GM12878 (cell line): ENCODE measurements around the gene STK38. TPM values are rescaled to one million over a fixed set of nuclear protein-coding genes. Genes with fewer than 3 reads are reported as not detected.
A peak's percentile ranks its signal among the peaks of the same experiment; 100 is the strongest.

ENCODE experiments used
- ATAC-seq: fragments of 200-7000 bp; cut with Tn5 transposase; 3 replicates; pipeline ENCODE4 v1.9.1; 2020; ENCODE audit warnings: mild to moderate bottlenecking, moderate library complexity
- Bru-seq: library from RNA; stranded (reverse); fragments of 400-500 nt; gene quantifications from one replicate; lab custom pipeline; 2021; lab: Mats Ljungman, UMichigan
- BruChase-seq, 2 experiments: library from RNA; stranded (reverse); fragments of 400-500 nt; gene quantifications; one replicate each; lab custom pipeline; 2021; lab: Mats Ljungman, UMichigan
- BruUV-seq: library from RNA; stranded (reverse); fragments of 400-500 nt; replicated peaks from 2 replicates; lab custom pipeline; 2021; lab: Mats Ljungman, UMichigan
- CTCF ChIA-PET: fragments of 300-600 bp; sonication (Branson Sonifier 250); formaldehyde crosslinking; extraction: SDS; loops from one replicate; lab custom pipeline; 2021; ENCODE audit warnings: inconsistent platforms; lab: Yijun Ruan, JAX
- POLR2A ChIA-PET: fragments of 350-600 bp; formaldehyde crosslinking; extraction: SDS; loops from one replicate; lab custom pipeline; 2021; ENCODE audit warnings: inconsistent platforms; lab: Charles Lee
- RAD21 ChIA-PET: fragments of 300-600 bp; sonication (Branson Sonifier 250); formaldehyde crosslinking; loops from one replicate; lab custom pipeline; 2023; ENCODE audit warnings: antibody characterized with exemption; ENCODE audit not compliant: unreplicated experiment; lab: Charles Lee
- SMC1A ChIA-PET: fragments of 300-600 bp; sonication (Branson Sonifier 250); formaldehyde crosslinking; loops from one replicate; lab custom pipeline; 2023; ENCODE audit not compliant: unreplicated experiment, uncharacterized antibody; lab: Charles Lee
- DNase-seq: peaks from one replicate; pipeline ENCODE4 v3.0.0-alpha.2; 2011; ENCODE audit warnings: low read depth, low spot score
- FAIRE-seq: peaks from 3 replicates; lab custom pipeline; 2011; peaks lifted over from hg19 to GRCh38; lab: Jason Lieb, UNC
- H2AFZ ChIP-seq: 2 replicates; pipeline ENCODE4 v1.6.0; 2011; ENCODE audit warnings: low read depth, low read length, control low read depth; ENCODE audit not compliant: control insufficient read depth
- H3K27ac ChIP-seq: 2 replicates; pipeline ENCODE4 v1.5.1; 2011; ENCODE audit warnings: control low read depth; ENCODE audit not compliant: control insufficient read depth, insufficient read depth
- H3K27me3 ChIP-seq, 2 experiments: replicated peaks in 1 of 2; 2 replicates each; pipeline versions ENCODE4 v1.6.0 to v1.6.1; 2011; ENCODE audit warnings: low read length in 1 of 2; ENCODE audit not compliant: control insufficient read depth in 2 of 2, insufficient read depth in 2 of 2
- H3K36me3 ChIP-seq, 2 experiments: 2 replicates each; pipeline ENCODE4 v1.5.1; 2011; ENCODE audit warnings: low read length in 1 of 2; ENCODE audit not compliant: control insufficient read depth in 2 of 2, insufficient read depth in 2 of 2
- H3K4me1 ChIP-seq: 2 replicates; pipeline ENCODE4 v1.6.1; 2011; ENCODE audit warnings: mild to moderate bottlenecking, low read length, moderate library complexity, mixed read lengths; ENCODE audit not compliant: control insufficient read depth, insufficient read depth
- H3K4me2 ChIP-seq: 2 replicates; pipeline ENCODE4 v1.6.0; 2011; ENCODE audit warnings: control low read depth; ENCODE audit not compliant: control insufficient read depth, insufficient read depth
- H3K4me3 ChIP-seq: fragments of 200-600 bp; sonication (generic); 2 replicates; pipeline ENCODE4 v1.5.1; 2016
- H3K79me2 ChIP-seq: 2 replicates; pipeline ENCODE4 v1.6.0; 2011; ENCODE audit warnings: low read length; ENCODE audit not compliant: control insufficient read depth, insufficient read depth
- H3K9ac ChIP-seq: 2 replicates; pipeline ENCODE4 v1.8.0; 2011; ENCODE audit warnings: low read length, control low read depth, mixed read lengths; ENCODE audit not compliant: control insufficient read depth, insufficient read depth
- H3K9me3 ChIP-seq: replicated peaks from 3 replicates; pipeline ENCODE4 v1.5.1; 2011; ENCODE audit warnings: mild to moderate bottlenecking, low read length; ENCODE audit not compliant: control insufficient read depth, insufficient read depth
- H4K20me1 ChIP-seq: 2 replicates; pipeline ENCODE4 v1.6.0; 2011; ENCODE audit not compliant: control insufficient read depth, insufficient read depth
- ATF2 ChIP-seq: IDR thresholded peaks from 2 replicates; pipeline ENCODE4 v1.6.1; 2012; ENCODE audit warnings: low read length, inconsistent platforms
- BHLHE40 ChIP-seq, 2 experiments: fragments of 450-650 bp in 1 of 2; IDR thresholded peaks; 2 replicates each; pipeline ENCODE4 v1.6.1; 2011 to 2017; ENCODE audit warnings: low read depth in 2 of 2, borderline replicate concordance in 1 of 2, improper control_type of control experiment in 1 of 2, low read length in 1 of 2, mild to moderate bottlenecking in 1 of 2
- BRCA1 ChIP-seq: IDR thresholded peaks from 2 replicates; pipeline ENCODE4 v1.6.1; 2011; ENCODE audit warnings: low read depth, low read length, improper control_type of control experiment
- CBX5 ChIP-seq: sonication (generic); IDR thresholded peaks from 2 replicates; pipeline ENCODE4 v1.6.1; 2016; ENCODE audit warnings: low read depth, moderate library complexity, mild to moderate bottlenecking, inconsistent platforms
- CREB1 ChIP-seq: IDR thresholded peaks from 2 replicates; pipeline ENCODE4 v1.6.1; 2012; ENCODE audit warnings: low read depth, mild to moderate bottlenecking, inconsistent platforms
- CREM ChIP-seq: IDR thresholded peaks from 2 replicates; pipeline ENCODE4 v1.6.1; 2014; ENCODE audit warnings: antibody characterized with exemption, low read depth
- DPF2 ChIP-seq: fragments of 450-650 bp; IDR thresholded peaks from 2 replicates; pipeline ENCODE4 v1.6.1; 2017; ENCODE audit warnings: mild to moderate bottlenecking
- GABPA ChIP-seq: IDR thresholded peaks from 2 replicates; pipeline ENCODE4 v1.6.1; 2014; ENCODE audit warnings: antibody characterized with exemption, low read depth, mild to moderate bottlenecking, inconsistent platforms
- HDGF ChIP-seq: fragments of 450-650 bp; IDR thresholded peaks from 2 replicates; pipeline ENCODE4 v1.6.1; 2016; ENCODE audit warnings: antibody characterized with exemption
- IKZF2 ChIP-seq, 2 experiments: fragments of 450-650 bp; IDR thresholded peaks; 2 replicates each; pipeline ENCODE4 v1.6.1; 2017; ENCODE audit warnings: mild to moderate bottlenecking in 2 of 2, moderate library complexity in 2 of 2
- LARP7 ChIP-seq: fragments of 450-650 bp; IDR thresholded peaks from 2 replicates; pipeline ENCODE4 v1.6.1; 2017; ENCODE audit warnings: mild to moderate bottlenecking
- MEF2B ChIP-seq: fragments of 450-650 bp; IDR thresholded peaks from 2 replicates; pipeline ENCODE4 v1.6.1; 2018; ENCODE audit warnings: mild to moderate bottlenecking, moderate library complexity; ENCODE audit not compliant: partially characterized antibody, poor library complexity, severe bottlenecking
- MXI1 ChIP-seq: fragments of 150-350 bp; IDR thresholded peaks from 2 replicates; pipeline ENCODE4 v1.6.1; 2011; ENCODE audit warnings: low read depth, mild to moderate bottlenecking, inconsistent platforms, low read length, improper control_type of control experiment
- NFIC ChIP-seq: IDR thresholded peaks from 2 replicates; pipeline ENCODE4 v1.6.1; 2012; ENCODE audit warnings: low read depth, mild to moderate bottlenecking, inconsistent platforms, low read length, moderate library complexity
- NR2F1 ChIP-seq: fragments of 450-650 bp; conservative IDR thresholded peaks from 2 replicates; pipeline ENCODE4 v1.6.1; 2017; ENCODE audit warnings: mild to moderate bottlenecking
- POLR2A ChIP-seq: IDR thresholded peaks from 2 replicates; pipeline ENCODE4 v1.6.1; 2011; ENCODE audit warnings: low read depth, mild to moderate bottlenecking, low read length
- POLR2AphosphoS2 ChIP-seq: IDR thresholded peaks from 2 replicates; pipeline ENCODE4 v1.6.1; 2011; ENCODE audit warnings: low read depth, mild to moderate bottlenecking, low read length, improper control_type of control experiment, moderate library complexity
- RELA ChIP-seq: fragments of 450-650 bp; IDR thresholded peaks from 2 replicates; pipeline ENCODE4 v1.8.0; 2014; ENCODE audit warnings: borderline replicate concordance; ENCODE audit not compliant: partially characterized antibody
- SREBF2 ChIP-seq: IDR thresholded peaks from 2 replicates; pipeline ENCODE4 v1.6.1; 2012; ENCODE audit warnings: mild to moderate bottlenecking, low read length
- ZNF384 ChIP-seq: IDR thresholded peaks from 2 replicates; pipeline ENCODE4 v1.6.1; 2012; ENCODE audit warnings: low read depth, mild to moderate bottlenecking, low read length, improper control_type of control experiment, borderline replicate concordance
- ZNF622 ChIP-seq: fragments of 450-650 bp; IDR thresholded peaks from 2 replicates; pipeline ENCODE4 v1.6.1; 2017; ENCODE audit warnings: mild to moderate bottlenecking, inconsistent platforms
- WGBS: methylation state at CpG from one replicate; pipeline ENCODE4 v1.1.6; 2016; ENCODE audit warnings: low lambda C conversion rate; ENCODE audit not compliant: insufficient replicate concordance, insufficient coverage; ENCODE audit errors: missing lambda C conversion rate; 5-methylcytosine and 5-hydroxymethylcytosine counted together
- in situ Hi-C: fragments of 300-500 bp; cut with MboI; formaldehyde crosslinking; loops from 9 replicates; pipeline ENCODE4 v1.14.3; 2018; ENCODE audit warnings: mixed read lengths
- intact Hi-C: fragments of 100-400 bp; cut with micrococcal nuclease; formaldehyde crosslinking; loops from one replicate; pipeline ENCODE4 v1.14.2; 2022; ENCODE audit not compliant: unreplicated experiment
- long read RNA-seq, 2 experiments: library from polyadenylated mRNA; unstranded; transcript quantifications; one replicate each; pipeline ENCODE4 v2.0.0, GENCODE V29; 2019 to 2020
- polyA minus RNA-seq, 3 experiments: library from RNA; depleted of rRNA, polyadenylated mRNA; stranded (reverse); fragments of >200 nt; gene quantifications; 2 replicates each; pipeline ENCODE4 v1.2.3, GENCODE V29; 2011
- polyA plus RNA-seq, 11 experiments: library from polyadenylated mRNA; depleted of rRNA in 4 of 11; unstranded in 6 of 11; stranded (reverse) in 5 of 11; fragments of >200 nt; fragmentation: Nextera tagmentation in 4 of 11; fragmentation: Illumina TruSeq in 1 of 11; extraction: Ambion mirVana in 4 of 11; extraction: Trizol in 1 of 11; gene quantifications; 1 replicate in 1 of 11; 2 replicates in 10 of 11; pipeline versions ENCODE4 v1.2.1 to v1.2.3, GENCODE V29; 2011 to 2016; ENCODE audit warnings: inconsistent platforms in 2 of 11, missing spikeins in 2 of 11, low read depth in 1 of 11
- total RNA-seq, 4 experiments: library from RNA; depleted of rRNA in 3 of 4; stranded (reverse); fragments of >200 nt in 3 of 4; fragmentation: Illumina TruSeq in 1 of 4; extraction: Trizol in 1 of 4; gene quantifications; 2 replicates each; pipeline versions ENCODE4 v1.2.1 to v1.2.3, GENCODE V29; 2013 to 2021

Gene STK38
- 26.5 and 28.5 TPM in 2 replicates for total RNA-seq (2013; cell fraction: nucleolus; rRNA removed)
- 9.4 and 10.5 TPM in 2 replicates for total RNA-seq (2014; rRNA removed)
- total RNA-seq (2014; rRNA removed; fragmentation: Illumina TruSeq; extraction: Trizol), result 13.6 and 13.7 TPM in 2 replicates
- total RNA-seq (2021), result 13.1 and 15.4 TPM in 2 replicates
- polyA plus RNA-seq (2011; ENCODE audit: low read depth), result 10.0 TPM
- polyA plus RNA-seq (2011; rRNA removed), result 13.5 and 17.0 TPM in 2 replicates
- polyA plus RNA-seq (2011; cell fraction: cytosol; rRNA removed), result 7.0 and 10.3 TPM in 2 replicates
- 18.9 and 19.3 TPM in 2 replicates for polyA plus RNA-seq (2011; cell fraction: nucleus; rRNA removed)
- polyA plus RNA-seq (2012), result 10.1 and 13.7 TPM in 2 replicates
- polyA plus RNA-seq (2014; fragmentation: Illumina TruSeq; extraction: Trizol), result 18.7 and 22.1 TPM in 2 replicates
- 1 to 10 TPM; 4.1 to 6.6 TPM for polyA plus RNA-seq (2014; fragmentation: Nextera tagmentation; extraction: Ambion mirVana)
- polyA plus RNA-seq (2014; rRNA removed), result 11.2 and 11.8 TPM in 2 replicates
- 10 to 100 TPM; 17.1 to 17.5 TPM for polyA plus RNA-seq (2016; fragmentation: Nextera tagmentation; extraction: Ambion mirVana)
- 6.7 and 7.2 TPM in 2 replicates for polyA minus RNA-seq (2011; rRNA and poly(A)+ RNA removed)
- polyA minus RNA-seq (2011; cell fraction: cytosol; rRNA and poly(A)+ RNA removed), result 3.7 and 5.0 TPM in 2 replicates
- 5.0 and 7.3 TPM in 2 replicates for polyA minus RNA-seq (2011; cell fraction: nucleus; rRNA and poly(A)+ RNA removed)
- percentile 77 among the genes with signal in this experiment for Bru-seq, nascent RNA
- BruChase-seq, experiment 1, labeled RNA remaining after a 6-hour chase, result percentile 88 among the genes with signal in this experiment
- BruChase-seq, experiment 2, labeled RNA remaining after a 2-hour chase, result percentile 89 among the genes with signal in this experiment
- long read RNA-seq, experiment 1, partial matches to known transcripts, result 4 of 17 reads
- long read RNA-seq, experiment 1, other reads (novel, unspliced or antisense), result 11 of 17 reads
- long read RNA-seq, experiment 2, partial matches to known transcripts, result 4 of 38 reads
- long read RNA-seq, experiment 2, other reads (novel, unspliced or antisense), result 33 of 38 reads

GRCh38 chr6:36546920-36547645 is at the start of gene STK38:
Gene STK38, minus strand, starts transcription at chr6:36547479. Its CDS starts 7,277 bp downstream, at chr6:36540202.
- H3K9ac ChIP-seq, result peak within 1 kb of the TSS; percentile 85
- RAD21 ChIA-PET, result interaction anchor here (1.0 to 2.2 kb wide), 4 partner anchors 26 to 124 kb away, joined by 4 to 12 read pairs (median 4); no protein-coding TSS in a partner anchor
- ATAC-seq (peak; percentile 94), FAIRE-seq (peak; percentile 77), DNase-seq (peak; percentile 71)
- H3K36me3 ChIP-seq, result no peaks in the 10 kb centered on the region
- POLR2A ChIA-PET, result interaction anchor here (0.5 to 1.0 kb wide), 3 partner anchors 11 to 145 kb away, joined by 3 to 4 read pairs (median 3); no protein-coding TSS in a partner anchor
- H3K4me2 ChIP-seq, result peak within 1 kb of the TSS; percentile 85
- no peaks in the 10 kb centered on the region for H3K9me3 ChIP-seq
- in situ Hi-C loops (no loop called here), intact Hi-C loops (loop anchor here (1.0 to 5.0 kb wide), 2 partner anchors 47 to 135 kb away; partner anchors contain the start of gene SRSF3)
- H2AFZ ChIP-seq, result peak within 1 kb of the TSS; percentile 75
- peak within 1 kb of the TSS; percentile 84 for H3K27ac ChIP-seq
- CTCF ChIA-PET, result no interaction called here
- H3K4me3 ChIP-seq, result peak within 1 kb of the TSS; percentile 97
- peaks cover 19% of the 10 kb centered on the region for H3K4me1 ChIP-seq
- no peaks in the 10 kb centered on the region for H3K27me3 ChIP-seq
- no TSS peak for BruUV-seq
- H3K79me2 ChIP-seq, result peaks cover 39% of the 10 kb centered on the region
- under 1% methylated on average over 46 of the region's 51 CpGs for WGBS
- SMC1A ChIA-PET, result interaction anchor here (0.9 to 4.5 kb wide), 7 partner anchors 11 to 419 kb away, joined by 3 to 19 read pairs (median 3); no protein-coding TSS in a partner anchor
- no peaks in the 10 kb centered on the region for H4K20me1 ChIP-seq
- TF ChIP-seq NR2F1 (peak; percentile 59), ZNF622 (no peak), POLR2A (peak; percentile 94), SREBF2 (no peak), GABPA (no peak), NFIC (no peak), MXI1 (peak; percentile 38; the same call in 1 of the 2 replicates), CREB1 (0 out of 2 replicates have a peak, but pooled peaks have one; percentile 4), CREM (no peak), BRCA1 (0 out of 2 replicates have a peak, but pooled peaks have one; percentile 28), IKZF2 (IDR thresholded peaks at IDR 0.05) (peak; percentile 19 to 42; a peak in 2 of 4 replicates), RELA (no peak), HDGF (peak; percentile 82), MEF2B (no peak), DPF2 (0 out of 2 replicates have a peak, but pooled peaks have one; percentile 42), BHLHE40 (IDR thresholded peaks at IDR 0.05; ENCODE audit: borderline replicate concordance in 1 of 2, low read depth in 2 of 2, low read length in 1 of 2) (0 out of 4 replicates have a peak, but pooled peaks have one; percentile 5 to 15), POLR2AphosphoS2 (0 out of 2 replicates have a peak, but pooled peaks have one; percentile 48), LARP7 (peak; percentile 85), ZNF384 (no peak), CBX5 (no peak), ATF2 (no peak)
